HG02943 (cell line): ENCODE data around the gene CNKSR3.

Source experiments
- ATAC-seq: cut with Tn5 transposase; IDR thresholded peaks from one replicate; pipeline ENCODE4 v1.9.1; 2021; ENCODE audit warnings: mild to moderate bottlenecking, low read depth, moderate library complexity; ENCODE audit not compliant: unreplicated experiment

The CNKSR3 gene

DNA sequence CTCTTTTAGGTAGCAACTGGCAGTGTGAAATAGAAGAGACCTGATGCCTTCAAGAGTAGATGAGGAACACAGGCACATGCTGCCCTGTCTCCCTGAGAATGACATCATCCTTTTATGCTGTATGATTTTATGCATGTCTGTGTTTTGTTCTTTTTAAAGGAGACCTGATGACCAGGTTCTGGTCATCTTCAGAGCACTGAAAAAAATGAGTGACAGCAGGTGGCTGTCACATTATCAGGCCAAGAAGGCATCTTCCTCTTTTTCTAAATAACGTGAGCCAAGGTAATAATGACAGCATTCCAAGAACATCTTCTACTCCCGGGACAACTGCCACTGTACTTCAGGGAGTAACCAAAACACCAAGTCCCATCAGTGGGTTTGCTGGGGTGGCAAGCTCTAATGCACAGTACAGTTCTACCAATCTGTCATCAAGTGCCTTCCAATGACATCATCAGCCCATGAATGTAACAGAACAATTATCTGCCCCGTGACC is 28.9 kb downstream of the CNKSR3 start:
- no peak for ATAC-seq

DNA sequence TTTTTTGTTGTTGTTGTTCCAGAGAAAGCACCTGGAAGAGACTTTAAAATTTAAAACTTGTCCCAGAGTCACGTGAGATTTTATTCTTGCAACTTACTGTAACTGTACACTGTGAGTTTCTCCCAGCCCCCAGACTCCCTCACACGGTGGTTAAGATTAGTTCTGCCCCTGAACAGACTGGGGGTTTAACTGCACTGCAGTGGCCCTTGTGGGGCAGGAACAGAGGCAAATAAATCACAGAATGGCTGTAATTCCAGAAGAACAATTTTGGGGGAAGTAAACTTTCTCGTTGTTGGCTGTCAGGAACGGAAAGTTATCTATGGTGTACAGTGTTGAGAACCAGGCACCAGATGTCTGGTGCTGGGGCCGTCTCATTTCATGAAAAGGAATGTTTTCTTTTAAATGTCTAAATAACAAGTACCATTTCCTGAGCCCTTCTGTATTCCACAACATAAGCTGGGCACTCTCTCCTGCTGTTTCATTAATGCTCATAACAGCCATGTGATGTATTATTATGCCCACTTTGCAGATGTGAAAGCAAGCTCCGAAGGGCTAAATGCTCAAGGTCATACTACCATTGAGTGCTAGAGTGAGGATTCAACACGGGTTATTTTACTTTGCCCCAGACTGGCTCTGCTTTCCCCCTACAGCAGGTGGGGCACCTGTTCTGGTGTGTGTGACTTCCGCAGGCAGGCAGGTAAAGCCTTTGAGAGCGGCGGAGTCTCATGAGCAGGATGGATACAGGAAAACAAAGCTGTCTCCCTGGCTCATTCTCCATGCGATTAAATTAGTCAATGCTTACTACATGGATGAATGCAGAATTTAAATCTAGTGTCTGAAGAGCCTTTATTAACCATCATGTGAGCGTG is 30.5 kb downstream of the CNKSR3 start:
- ATAC-seq: no peak

DNA sequence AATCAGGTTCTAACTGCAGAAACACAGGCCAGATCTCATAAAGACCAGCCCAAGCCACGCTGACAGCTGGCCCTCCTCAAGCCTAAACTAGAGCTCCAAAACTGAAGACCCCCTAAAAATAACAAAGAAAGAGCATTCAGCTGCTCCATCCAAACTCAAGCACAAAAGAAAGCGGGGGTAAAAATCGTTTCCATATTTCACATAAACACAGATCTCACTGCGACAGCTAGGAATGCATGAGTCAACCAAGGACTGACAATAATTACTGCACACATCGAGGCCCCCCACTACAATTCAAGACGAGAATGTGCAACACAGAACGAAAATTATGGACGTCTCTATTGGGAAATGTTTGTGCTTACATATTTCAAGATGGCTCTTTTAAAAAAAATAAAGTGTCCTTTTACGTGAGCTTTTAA is 31.1 kb downstream of the CNKSR3 start:
- ATAC-seq: no peak

DNA sequence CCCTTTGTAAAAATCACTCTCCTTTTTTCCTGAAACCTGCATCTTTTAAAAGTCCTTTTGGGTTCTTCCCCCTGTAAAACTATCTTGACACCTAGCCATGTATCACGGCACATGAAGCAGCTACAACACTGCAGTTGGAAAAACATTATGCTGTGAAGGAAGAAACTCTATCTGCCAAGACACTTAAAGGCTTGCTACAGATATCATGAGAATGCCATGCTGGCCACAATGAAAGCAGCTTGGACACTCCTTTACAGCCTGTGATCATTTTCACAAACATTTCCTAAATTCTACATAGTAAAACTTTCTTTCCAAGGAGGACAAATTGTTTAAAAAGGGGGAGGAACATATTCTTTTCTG is 31.8 kb downstream of the CNKSR3 start:
- no peak for ATAC-seq

DNA sequence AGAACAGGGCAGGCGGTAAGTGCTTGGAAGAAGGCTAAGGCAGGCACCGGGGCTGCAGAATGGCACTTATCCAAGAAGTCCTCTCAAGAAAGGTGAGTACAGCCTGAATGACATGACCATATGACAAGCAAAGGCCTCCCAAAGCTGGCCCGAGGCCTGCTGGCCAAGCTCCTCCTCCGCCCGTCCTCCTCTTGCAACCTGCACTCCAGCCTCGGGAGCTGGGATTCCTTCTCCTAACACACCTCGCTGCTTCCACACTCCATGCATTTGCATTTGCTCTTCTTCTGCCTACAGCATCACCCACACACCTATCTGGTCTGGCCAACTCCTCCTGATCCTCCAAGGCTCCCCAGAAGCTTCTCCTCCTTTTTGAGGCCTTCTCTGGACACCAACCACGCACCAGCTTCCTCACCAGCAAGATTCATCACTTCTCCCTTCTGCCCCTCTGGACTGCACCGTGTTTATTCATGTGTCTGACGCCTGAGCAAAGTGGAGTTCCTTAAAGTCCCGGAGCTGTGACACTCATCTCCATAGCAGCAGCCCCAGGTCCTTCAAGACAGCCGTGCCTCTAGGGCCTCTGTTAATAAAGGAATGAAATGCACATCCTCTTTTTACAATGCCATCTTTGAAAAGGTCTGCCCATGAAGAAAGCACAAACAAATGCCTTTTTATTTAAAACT is 32.3 kb downstream of the CNKSR3 start:
- no peak for ATAC-seq

DNA sequence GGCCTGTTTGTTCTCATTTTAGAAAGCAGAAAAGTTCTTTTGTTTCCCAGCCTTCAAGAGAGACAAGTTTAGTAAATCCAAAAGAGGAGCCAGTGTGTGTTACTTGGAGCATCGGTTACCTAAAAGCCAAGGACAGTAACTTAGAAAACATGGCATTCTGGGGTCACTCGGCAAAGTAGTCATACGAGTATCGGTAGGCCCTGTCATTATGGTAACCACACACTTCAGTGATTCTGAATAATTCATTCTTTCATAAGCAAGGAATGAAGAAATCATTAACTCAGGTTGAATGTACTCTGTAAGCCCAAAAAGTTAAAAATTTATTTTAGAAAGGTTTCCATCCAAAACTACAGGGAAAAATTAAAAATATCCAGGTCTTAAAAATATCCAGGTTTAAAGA is 34.0 kb downstream of the CNKSR3 start:
- ATAC-seq: no peak

DNA sequence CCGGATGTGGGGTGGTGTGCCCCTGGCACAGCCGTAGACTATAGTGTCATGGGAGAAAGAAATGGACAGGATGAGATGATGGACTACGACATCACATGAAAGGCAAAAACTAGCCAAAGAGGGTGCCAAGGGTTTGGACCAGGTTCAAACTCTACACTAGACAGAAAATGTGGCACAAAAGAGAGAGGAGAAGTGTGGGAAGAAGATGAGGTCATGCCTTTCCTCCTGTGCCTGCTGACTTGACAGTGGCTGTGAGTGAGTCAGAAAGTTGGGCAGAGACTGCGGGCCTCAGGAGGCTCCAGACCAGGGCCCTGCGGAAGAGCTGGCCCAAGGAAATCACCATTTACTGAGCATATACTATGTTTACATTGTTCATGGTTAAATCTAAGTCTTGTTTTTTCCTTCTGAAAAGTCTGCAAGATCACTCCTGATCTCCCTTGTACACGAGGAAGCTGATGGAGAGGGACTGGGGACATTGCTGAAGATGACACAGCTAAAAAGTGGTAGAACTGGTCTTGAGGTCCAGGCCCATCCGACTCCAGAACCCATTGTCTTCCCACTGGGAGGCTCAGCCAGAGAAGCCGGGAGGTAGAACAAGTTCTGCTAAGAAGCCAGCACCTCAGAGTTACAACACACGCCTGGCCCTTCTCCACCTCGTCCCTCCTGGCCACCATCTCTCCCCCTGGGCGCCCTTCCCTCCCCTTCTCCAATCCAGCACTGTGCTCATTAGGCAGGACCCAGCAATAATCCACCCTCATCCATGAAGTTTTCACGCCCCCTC is 35.6 kb downstream of the CNKSR3 start:
- no peak for ATAC-seq

DNA sequence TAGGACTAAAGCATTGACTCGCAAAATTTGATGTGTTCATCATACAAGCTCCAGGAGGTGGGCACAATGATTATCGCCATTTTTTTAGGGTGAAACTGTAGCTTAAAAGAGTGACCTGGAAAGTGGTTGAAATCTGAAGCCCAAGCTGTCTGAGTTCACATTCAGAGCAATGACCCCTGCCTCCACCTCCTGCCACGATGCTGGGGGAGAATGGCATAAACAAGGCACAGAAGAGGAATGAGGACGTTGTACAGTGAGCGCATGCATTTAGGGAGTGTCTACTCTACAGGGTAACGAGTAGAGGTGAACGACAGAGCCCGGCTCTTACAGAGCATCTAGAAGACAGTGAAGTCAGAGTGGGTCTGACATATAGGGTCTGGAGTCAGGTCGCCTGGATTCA is 37.2 kb downstream of the CNKSR3 start:
- no peak for ATAC-seq

DNA sequence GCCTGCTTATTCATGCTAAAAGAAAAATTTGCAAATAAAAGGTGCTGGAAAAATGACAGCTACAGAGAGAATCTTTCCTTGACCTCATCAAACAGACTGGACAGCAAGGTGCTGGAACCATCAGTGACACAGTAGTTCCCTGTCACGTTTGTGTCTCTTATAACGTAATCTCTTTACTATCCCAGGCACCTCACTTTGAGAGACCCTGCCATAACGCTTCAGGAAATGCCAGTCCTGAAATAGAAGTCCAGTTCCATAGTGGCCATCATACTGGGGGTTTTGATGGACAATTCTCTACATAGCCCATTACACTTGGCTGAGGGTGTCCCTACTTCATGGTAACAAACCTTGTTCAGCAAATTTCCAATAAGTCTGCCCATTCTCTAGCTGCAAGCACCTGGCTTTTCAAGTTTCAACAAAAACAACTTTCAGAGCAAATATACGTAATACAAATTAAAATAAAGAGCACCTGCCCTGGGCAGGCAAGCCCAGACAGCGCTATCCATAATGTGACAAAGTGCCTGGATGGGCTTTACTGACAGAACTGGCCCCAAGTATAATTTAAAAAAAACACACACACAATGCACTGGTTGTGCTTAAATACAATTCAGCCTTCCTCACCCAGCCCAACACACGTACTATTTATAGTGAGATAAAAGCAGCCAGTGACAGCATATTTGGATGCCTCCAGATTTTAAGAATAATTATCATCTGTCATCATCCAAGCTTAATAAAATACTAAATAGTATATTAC is 38.7 kb downstream of the CNKSR3 start:
- ATAC-seq: no peak

DNA sequence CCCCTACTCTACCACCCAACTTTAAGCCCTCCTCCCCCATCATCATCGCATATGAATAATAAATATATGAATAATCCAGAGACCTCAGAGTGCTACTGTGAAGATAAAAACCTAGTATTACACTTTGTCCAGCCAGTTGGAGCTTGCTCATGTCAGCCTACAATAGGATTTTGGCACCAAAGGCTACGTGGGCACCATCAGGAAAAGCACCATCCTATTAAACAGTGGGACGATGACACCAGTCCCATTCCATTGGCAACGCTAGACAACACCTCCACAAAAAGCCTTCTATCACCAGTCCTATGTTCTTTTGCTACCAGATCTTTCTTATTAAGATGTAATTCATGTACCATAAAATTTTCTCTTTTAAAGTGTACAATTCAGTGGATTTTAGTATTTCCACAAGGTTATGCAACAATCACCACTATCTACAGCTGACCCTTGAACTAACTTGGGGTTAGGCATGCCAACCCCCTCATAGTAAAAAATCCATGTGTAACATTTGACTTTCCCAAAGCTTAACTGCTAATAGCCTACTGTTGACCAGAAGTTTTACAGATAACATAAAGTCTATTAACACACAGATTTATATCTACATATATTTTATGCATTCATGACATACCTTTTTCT is 41.1 kb downstream of the CNKSR3 start:
- ATAC-seq: no peak

DNA sequence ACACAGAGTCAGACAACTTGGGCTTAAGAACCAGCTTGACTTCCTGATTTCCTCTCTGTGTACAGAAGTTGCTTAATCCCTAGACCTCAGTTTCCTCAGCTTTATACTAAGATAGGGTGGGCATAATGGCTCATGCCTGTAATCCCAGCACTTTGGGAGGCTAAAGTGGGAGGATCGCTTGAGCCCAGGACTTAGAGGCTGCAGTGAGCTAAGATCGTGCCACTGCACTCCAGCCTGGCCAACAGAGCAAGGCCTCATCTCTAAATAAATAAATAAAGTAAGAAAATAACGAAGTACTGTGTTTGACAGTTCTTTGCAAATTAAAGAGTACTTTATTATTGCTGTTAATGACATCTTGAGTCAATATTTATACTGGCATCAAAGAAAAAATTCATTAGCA is 41.7 kb downstream of the CNKSR3 start:
- ATAC-seq: no peak

DNA sequence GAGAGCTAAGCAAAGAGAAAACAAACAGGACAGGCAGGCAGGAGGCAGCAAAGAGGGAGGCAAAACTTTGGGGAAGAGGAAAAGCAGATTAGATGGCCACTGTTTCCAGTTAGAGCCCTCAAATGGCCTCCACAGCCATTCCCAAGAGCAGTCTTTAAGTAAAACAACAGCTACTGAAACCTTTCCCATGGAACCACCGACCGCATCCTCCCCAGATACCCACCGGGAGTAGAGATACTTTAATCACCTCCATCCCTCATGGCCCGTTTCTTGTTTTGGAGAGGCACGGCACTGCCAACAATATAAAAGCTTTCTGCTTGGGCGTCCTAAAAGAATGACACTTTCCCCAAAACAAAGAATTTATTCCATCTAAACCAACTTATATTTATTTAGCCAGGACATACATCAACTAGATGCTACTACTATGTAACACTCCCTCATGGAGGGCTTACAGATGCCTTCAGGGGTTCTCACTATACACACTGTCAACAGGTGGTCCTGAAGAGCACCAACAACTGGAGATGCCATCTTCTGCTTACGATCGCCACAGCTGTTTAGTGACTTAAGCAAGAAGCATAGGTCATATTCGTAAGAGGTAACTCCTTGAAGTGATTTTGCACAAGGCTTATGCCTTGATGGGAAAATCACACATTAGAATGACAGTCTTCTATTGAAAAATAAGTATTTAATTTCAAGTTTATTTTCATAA is 43.4 kb downstream of the CNKSR3 start:
- no peak for ATAC-seq

DNA sequence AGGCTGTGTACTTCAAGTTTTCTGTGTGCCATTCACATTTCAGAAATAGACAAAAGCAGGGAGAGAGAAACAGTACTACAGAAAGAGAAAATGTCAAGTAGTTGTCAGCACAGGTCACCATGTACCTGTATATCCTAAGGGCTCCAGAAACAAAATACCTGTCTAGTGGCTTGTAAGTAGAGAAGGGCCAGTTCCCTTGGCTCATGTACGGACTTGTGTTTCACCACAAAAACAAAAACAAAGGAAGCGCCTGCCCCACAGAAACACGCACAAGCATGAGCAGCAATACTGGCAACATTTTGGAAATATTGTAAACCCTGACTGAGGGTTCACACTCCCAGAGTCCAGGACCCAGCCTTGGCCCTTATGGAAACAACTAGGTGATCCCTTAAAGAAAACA is 44.3 kb downstream of the CNKSR3 start:
- no peak for ATAC-seq

DNA sequence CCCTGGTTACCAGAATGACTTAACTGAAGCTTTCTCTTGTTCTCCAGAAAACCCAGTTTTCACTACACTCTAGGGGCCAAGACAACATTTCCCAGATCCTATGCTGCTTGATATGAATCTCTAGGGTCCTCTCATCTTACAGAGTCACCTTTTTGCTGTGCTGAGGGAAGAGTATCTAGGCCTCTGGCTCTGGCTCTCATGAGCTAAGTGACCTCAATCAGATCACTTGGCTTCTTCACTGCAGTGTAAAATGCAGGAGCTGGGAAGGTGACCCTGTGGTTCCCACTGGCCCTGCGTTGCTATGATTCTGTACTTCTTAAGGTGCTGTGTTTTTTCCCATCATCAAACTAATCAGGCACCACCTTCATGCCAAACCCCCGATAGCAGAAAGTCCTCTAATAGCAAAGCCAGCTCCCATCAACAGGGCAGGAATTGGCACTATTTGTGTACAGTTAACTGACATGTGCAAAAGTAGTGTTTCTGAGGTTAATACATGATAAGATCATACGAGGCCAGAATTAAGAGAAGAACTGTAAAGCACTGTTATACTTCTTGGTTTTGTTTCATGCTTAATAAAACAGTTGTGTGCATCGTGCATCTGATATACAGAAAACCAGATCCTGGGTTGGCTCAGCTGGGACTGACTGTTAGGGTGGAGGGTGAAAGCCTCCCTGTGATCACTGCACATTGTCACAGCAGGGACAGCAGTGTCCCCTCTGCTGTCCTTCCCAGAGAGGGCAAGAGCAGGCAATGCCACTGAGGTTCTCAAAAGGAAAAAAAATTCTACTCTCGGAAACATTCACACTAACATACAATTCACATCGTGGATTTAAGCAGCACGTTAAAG is 46.7 kb downstream of the CNKSR3 start:
- ATAC-seq: no peak

DNA sequence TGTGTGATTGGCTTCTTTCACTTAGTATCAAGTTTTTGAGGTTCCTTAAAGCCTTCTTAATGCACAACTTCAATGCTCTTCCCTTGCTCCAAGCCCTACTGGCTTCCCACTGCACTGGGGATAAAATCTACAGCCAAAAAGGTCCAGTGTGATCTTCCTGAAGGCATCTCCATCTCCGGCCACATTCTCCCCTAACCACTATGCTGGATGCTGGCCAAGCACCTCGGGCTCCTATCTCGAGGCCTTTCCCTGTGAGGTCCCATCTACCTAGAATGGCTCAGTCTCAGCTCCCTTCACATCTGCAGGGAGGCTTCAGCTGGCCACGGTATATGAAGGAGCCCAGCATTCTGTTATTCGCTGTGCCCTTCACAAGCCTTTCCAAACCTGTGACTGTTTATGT is 48.1 kb downstream of the CNKSR3 start:
- ATAC-seq: no peak

DNA sequence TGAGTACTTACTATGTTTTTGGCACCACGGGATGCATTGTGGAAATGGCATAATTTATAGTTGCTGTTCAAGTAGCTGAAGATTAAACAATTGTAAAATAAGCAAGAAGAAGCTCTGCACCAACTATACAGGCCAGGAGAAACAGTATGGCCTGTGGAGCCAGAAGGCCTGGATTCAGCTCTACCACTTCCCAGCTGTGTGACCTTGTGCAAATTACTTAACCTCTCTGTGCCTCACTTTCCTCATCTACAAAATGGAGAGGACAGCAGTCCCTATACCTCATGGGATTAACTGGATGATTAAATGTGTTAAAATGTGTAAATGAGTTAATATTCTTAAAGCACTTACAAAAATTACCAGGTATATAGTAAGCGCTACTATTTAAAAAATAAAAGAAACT is 49.1 kb downstream of the CNKSR3 start:
- no peak for ATAC-seq

DNA sequence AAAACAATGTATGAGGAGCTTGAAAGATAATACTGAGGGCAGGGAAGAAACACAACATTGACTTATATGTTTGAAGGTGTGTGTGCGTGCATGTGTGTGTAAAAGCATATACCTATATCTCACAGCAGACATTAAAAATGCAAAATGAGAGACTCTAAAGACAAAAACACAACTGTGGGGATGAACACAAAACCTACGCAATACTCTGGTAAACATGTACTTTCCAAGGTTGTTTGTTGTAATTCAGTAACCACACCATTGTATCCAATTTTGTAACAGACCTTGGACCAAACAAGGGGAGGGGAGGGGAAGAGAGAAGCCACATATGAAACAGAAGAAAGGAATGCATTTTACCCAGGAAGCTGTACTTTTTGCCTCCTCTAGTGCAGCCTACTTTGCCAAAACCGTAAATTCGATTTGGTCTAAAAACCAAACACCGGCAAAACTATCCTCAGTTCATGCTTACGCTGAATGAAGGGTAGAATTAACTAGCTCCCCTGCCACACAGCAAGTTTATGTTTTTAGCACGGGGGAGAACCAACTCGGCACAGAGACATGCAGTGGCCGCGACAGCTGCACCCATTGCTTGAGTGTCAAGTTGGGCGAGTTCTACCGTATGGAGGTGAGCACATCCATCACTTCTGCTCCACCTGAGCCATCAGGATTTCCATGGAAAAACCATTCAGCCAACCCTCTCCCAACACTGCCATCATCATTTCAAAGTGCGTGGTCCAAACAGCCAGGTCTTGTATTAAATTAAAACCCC is 50.0 kb downstream of the CNKSR3 start:
- ATAC-seq: no peak

DNA sequence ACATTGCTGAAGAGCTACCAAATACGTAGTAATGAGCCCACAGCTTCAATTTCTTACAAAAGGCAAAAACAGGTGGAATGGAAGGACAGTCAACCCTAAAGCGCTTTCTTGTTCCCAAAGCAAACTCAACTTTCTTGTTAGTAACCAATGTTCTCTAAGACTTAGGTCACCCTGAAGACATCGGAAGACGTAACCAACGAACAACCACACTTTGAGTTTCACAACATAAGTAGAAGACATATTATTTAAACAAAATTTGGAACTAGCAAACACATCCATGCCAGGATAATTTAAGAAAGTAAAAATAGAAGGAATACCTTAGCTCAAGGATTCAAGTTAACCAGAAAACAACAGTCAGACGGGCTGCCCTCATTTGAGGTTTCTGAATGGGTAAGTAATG is 51.0 kb downstream of the CNKSR3 start:
- ATAC-seq: no peak
